Measurements from ENCODE around the gene ATP5ME. TPM values are rescaled to one million over a fixed set of nuclear protein-coding genes. Genes with fewer than 3 reads are reported as not detected.

The ATP5ME gene
- total and polyA plus RNA-seq, 2 donors from 2014 or later: 248 to 1,928 TPM

DNA sequence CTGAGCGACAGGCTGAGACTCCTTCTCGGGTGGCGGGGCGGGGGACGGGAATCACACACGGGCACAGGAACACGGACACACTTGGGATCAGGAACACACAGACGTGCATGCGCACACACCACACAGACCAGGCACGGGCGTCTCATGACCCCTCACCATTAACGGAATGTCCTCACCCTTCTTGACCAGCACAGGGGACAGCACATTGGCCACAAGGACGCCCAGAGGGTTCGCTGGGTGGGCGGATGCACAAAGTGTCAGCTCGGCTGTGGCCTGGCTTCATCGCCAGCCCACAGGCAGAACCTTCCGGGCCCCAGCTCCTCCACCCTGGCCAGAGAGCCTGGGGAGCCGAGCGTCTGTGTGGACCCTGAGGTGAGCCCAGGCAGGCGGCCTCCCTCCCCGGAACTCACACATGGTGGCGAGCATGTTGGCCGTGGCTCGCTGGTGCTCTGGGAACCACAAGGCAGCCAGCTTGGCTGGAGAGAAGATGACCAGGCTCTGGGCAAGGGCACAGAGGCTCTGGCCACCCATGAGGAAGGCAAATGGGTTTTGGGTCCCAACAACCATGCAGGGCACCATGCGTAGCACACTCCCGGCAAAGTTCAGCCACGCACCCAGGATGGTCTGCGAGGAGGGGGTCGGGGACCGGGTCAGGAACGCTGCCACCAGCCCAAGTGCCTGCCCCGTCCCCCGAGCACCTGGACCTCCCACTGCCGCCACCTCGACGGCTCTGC lies 11.8 kb upstream of the ATP5ME start:
- Histone ChIP-seq H3K9me3 (ENCODE audit: control insufficient read depth in 2 of 3, insufficient read depth in 1 of 3, low read length in 3 of 3) (no peaks in the 10 kb centered on the region), H3K4me3 (ENCODE audit: low read length in 3 of 3) (no peak overlapping the region), H3K9ac (ENCODE audit: low read length in 3 of 3) (no peak overlapping the region), H3K4me1 (ENCODE audit: control insufficient read depth in 2 of 3, insufficient read depth in 2 of 3, low read depth in 1 of 3, low read length in 3 of 3) (peaks cover 0 to 27% (median 4%) of the 10 kb centered on the region in 3 donors), H3K36me3 (ENCODE audit: control insufficient read depth in 2 of 3, insufficient read depth in 3 of 3, low read length in 3 of 3) (no peaks in the 10 kb centered on the region), H3K27ac (ENCODE audit: low read depth in 2 of 2, low read length in 2 of 2) (no peak overlapping the region), H3K27me3 (ENCODE audit: control insufficient read depth, insufficient read depth, low read length) (no peaks in the 10 kb centered on the region)
- TF ChIP-seq, protein P1, sequence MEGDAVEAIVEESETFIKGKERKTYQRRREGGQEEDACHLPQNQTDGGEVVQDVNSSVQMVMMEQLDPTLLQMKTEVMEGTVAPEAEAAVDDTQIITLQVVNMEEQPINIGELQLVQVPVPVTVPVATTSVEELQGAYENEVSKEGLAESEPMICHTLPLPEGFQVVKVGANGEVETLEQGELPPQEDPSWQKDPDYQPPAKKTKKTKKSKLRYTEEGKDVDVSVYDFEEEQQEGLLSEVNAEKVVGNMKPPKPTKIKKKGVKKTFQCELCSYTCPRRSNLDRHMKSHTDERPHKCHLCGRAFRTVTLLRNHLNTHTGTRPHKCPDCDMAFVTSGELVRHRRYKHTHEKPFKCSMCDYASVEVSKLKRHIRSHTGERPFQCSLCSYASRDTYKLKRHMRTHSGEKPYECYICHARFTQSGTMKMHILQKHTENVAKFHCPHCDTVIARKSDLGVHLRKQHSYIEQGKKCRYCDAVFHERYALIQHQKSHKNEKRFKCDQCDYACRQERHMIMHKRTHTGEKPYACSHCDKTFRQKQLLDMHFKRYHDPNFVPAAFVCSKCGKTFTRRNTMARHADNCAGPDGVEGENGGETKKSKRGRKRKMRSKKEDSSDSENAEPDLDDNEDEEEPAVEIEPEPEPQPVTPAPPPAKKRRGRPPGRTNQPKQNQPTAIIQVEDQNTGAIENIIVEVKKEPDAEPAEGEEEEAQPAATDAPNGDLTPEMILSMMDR (IDR thresholded peaks at IDR 0.05; ENCODE audit: borderline replicate concordance, extremely low read depth, insufficient read depth): no peak
- peak in 1 of 5 donors; percentile 51 for DNase-seq
- no peak for FAIRE-seq
- intact Hi-C loops (cut with DNase I): no loop called here

GRCh38 chr4:684623-685327 lies 10.7 kb upstream of the ATP5ME start:
- Histone ChIP-seq H3K27ac (ENCODE audit: low read depth in 2 of 2, low read length in 2 of 2) (no peak overlapping the region), H3K27me3 (ENCODE audit: control insufficient read depth, insufficient read depth, low read length) (no peaks in the 10 kb centered on the region), H3K9me3 (ENCODE audit: control insufficient read depth in 2 of 3, insufficient read depth in 1 of 3, low read length in 3 of 3) (no peaks in the 10 kb centered on the region), H3K9ac (ENCODE audit: low read length in 3 of 3) (no peak overlapping the region), H3K4me3 (ENCODE audit: low read length in 3 of 3) (no peak overlapping the region), H3K36me3 (ENCODE audit: control insufficient read depth in 2 of 3, insufficient read depth in 3 of 3, low read length in 3 of 3) (no peaks in the 10 kb centered on the region), H3K4me1 (ENCODE audit: control insufficient read depth in 2 of 3, insufficient read depth in 2 of 3, low read depth in 1 of 3, low read length in 3 of 3) (peaks cover 0 to 30% (median 4%) of the 10 kb centered on the region in 3 donors)
- TF ChIP-seq, protein P1 (IDR thresholded peaks at IDR 0.05; ENCODE audit: borderline replicate concordance, extremely low read depth, insufficient read depth): no peak
- FAIRE-seq: no peak
- intact Hi-C loops (cut with DNase I): no loop called here
- DNase-seq: peak in 1 of 5 donors; percentile 76

- Histone ChIP-seq H3K27me3 (ENCODE audit: control insufficient read depth, insufficient read depth, low read length) (no peaks in the 10 kb centered on the region), H3K9ac (ENCODE audit: low read length in 3 of 3) (no peak overlapping the region), H3K4me3 (ENCODE audit: low read length in 3 of 3) (no peak overlapping the region), H3K27ac (ENCODE audit: low read depth in 2 of 2, low read length in 2 of 2) (no peak overlapping the region), H3K36me3 (ENCODE audit: control insufficient read depth in 2 of 3, insufficient read depth in 3 of 3, low read length in 3 of 3) (no peaks in the 10 kb centered on the region), H3K4me1 (ENCODE audit: control insufficient read depth in 2 of 3, insufficient read depth in 2 of 3, low read depth in 1 of 3, low read length in 3 of 3) (peaks cover 0 to 25% (median 0%) of the 10 kb centered on the region in 3 donors), H3K9me3 (ENCODE audit: control insufficient read depth in 2 of 3, insufficient read depth in 1 of 3, low read length in 3 of 3) (no peaks in the 10 kb centered on the region)
- no peak for FAIRE-seq
- TF ChIP-seq, protein P1 (IDR thresholded peaks at IDR 0.05; ENCODE audit: borderline replicate concordance, extremely low read depth, insufficient read depth): peak; percentile 52
- peak; percentile 65 to 84 (median 77) for DNase-seq
- intact Hi-C loops (cut with DNase I): no loop called here
These were observed 10.0 kb upstream of the ATP5ME start for GRCh38 chr4:683982-684622.

Data from kidney (tissue), 14 donors.